HG03460 (cell line): Measurements from ENCODE around the gene CYBA.

Experiments used
- ATAC-seq: cut with Tn5 transposase; IDR thresholded peaks from one replicate; pipeline ENCODE4 v1.9.1; 2021; ENCODE audit not compliant: unreplicated experiment

Gene CYBA

DNA sequence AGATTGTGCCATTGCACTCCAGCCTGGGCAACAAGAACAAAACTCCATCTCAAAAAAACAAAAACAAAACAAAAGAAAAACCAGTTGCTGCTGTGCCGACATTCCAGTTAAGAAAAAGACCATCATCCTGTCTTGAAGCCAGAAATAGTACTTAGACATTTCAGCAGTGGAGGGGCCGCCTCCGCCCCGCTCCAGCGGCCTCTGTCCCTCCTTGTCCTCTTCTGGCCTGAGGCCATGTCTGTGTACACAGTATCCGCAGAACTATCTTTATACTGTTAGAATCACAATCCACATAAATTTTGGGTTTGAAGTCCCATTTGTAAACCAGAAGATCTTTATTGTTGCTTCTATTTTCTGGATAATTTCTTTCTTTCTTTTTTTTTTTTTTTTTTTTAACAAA, 55.8 kb downstream of the CYBA start:
- ATAC-seq: no peak

DNA sequence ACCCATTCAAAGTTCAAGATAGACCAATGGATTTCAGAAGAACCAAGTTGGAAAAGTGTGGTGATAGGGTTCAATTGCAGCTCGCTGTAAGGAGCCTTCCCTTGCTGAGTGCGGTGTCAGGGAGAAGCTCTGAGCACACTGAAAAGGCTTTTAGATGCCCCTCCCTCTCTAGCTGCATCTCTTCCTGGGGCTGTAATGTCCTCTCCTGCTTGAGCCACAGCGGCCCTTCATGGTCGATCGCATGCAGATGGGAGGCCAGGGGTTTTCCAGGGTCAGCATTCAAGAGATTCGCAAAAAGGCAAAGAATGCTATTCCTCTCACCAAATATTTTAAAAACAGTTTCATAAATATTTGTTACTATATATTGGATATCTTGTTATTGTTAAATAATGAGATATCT, 56.9 kb downstream of the CYBA start:
- no peak for ATAC-seq

DNA sequence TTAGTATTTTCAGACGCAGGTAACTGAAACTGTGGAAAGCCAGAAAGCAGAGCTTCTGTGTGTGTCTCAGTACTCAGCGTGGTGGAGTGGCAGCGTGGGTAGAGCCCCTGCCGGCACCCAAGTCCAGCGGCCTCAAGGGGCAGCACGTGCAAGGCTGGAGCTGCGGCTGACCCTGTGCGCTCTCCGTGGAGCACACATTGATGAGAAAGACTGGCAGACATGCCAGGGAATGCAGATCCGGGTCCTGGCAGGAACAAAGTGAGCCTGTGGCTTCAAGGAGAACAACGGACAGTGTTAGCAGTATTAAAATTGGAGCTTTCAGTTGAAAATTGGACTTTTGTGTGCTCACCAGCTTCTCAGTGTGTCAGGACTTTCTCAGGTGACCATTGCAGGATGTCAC, 57.4 kb downstream of the CYBA start:
- no peak for ATAC-seq
